ENCODE results near the gene TP53I11.

TP53I11 gene

DNA sequence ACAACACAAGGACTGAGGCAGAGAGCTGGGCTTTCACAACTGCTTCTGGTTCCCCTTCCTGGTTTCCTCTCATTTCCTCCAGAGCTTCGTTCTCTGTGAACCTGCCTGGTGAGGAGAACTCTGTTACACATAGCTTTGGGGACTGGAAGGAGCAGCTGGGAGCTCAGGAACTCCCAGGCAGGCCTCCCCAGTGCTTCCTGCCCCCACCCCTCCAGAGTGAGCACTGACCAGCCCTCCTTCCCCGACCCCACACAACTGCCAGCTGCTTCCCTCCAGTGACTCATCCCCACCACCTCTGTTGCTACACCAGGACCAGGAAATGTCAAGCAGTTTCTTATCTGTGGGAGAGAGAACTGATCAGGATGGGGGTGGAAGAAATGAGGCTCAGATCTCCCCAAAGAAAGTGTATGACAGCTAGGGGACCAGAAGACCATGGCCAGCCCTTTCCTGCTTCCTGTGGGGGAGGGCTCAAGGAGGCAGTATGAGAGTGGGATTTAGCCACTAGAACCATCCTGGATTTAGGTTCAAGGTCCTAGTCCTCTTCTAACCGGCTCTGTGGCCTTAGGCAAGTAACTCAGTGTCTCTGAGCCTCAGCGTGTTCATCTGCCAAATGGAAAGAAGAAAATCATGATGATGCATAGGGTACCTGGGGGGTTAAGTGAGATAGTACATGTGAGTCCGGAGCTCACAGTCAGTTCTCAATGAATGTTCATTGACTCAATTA lies 4.5 kb upstream of the TP53I11 start:
- DNase-seq = no peak

DNA sequence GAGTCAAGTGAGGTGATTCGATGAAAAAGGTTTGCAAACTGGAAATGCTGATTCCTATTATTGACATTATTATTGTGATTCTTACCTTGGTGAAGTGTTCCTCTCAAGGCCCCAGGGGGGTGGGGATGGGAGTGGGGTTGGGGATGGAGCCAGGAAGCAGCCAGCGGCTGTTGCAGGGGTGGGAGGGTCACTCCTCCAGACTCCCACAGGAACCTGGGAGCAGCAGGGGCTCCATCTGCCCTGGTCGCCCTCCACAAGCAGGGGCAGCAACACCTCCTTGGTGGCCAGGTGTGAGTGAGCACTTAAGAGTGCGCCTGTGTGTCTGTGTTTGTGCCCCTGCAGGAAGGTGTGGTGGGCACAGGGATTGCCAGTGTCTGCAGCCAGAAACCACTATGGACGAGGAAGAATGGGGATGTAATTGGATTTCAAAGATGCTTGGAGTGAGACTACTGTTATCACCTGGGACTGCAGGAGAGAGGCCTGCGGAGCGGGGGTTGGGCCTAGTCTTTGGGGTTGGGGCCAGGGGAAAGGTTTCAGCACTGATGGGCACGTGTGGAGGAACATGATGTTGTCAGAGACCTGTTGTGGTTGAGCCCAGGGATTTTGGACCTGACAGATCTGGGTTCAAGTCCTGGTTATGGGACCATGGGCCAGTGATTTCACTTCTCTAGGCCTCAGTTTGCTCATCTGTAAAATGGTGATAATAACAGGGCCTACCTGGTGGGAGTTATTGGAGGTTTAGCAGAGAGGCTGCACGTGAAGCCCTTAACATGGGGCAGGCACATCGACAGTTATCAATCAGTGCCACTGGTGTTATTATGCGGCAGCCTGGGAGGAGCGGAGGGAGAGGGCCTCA lies 3.6 kb upstream of the TP53I11 start:
- no peak for DNase-seq

DNA sequence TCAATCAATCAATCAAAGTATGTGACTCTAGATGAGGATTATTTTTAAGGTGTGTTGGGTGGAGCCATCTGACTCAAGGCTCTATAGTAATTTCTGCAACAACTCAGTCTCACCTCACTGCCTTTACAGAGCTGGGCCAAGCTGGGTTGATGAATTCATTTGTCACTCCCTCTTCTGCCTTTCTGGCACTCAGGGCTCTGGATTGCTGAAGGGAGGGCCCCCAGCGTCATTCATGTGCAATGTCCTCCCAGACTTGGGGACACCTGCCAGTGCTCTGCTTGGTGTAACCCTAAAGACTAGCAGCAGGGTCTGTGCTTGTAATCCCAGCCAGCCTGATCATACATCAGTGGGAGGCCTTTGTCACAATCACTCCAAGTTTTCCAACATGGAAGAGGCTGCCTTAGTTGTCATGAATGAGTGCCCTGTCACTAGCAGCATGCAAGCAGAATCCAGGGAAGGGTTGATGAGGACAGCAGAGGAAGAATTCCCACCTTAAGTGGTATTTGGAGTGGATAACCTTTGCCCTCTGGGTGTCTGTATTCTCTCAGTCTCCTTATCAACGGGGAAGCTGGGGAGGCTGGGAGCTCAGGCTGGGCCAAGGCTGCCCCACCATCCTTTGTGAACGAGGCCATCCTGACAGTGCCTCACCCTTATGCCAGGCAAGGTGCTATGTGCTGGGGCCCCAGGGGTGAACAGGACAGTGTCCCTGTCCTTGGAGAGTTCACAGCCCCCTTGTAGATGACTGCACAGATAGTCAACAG lies 2.0 kb upstream of the TP53I11 start:
- no peak for DNase-seq

DNA sequence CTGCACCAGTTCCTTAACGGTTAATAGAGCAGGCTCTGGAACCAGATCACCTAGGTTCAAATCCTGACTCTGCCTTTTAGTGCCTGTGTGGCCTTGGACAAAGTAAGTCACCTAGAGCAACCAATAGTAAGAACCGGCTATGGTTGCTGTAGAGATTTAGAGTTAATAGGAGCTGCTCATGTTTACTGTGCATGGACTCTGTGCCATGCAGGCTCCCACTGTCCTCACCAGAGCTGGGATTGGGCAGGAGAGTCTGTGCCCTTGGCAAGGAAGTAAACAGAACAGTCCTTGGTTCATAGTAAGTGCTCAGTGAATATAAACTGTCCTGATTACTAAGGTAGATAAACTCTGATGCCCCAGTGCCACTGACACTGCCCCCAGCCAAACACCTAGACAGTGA lies 1.4 kb upstream of the TP53I11 start:
- DNase-seq = no peak

DNA sequence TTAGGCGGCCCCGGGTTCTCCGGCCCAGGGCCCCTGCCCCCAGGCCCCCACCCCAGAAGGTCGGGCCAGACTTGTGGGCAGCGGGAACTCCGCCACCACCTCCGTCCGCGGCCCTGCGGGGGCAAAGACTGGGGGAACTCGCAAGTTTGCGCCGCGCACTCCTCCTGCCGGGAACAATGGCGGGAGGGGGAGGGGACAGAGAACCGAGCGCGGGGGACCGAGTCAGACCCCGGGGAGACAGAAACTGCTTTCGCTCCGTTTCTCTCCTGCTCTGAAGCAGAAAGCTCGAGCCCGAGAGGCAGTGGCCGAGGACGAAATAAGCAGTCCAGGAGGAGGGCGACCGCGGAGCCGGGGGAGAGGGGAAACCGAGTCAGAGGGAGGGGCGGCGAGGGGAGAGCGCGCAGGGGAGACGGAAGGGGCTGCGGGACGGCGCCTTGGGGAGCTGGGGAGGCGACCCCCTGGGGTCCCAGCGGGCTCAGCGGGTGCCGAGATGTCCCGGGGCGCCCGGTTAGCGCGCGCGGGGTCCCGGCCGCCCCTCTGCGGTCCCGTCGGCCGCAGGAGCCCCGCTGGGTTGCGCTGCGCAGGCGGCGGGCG lies 555 bp downstream of the TP53I11 start:
- no peak for DNase-seq

DNA sequence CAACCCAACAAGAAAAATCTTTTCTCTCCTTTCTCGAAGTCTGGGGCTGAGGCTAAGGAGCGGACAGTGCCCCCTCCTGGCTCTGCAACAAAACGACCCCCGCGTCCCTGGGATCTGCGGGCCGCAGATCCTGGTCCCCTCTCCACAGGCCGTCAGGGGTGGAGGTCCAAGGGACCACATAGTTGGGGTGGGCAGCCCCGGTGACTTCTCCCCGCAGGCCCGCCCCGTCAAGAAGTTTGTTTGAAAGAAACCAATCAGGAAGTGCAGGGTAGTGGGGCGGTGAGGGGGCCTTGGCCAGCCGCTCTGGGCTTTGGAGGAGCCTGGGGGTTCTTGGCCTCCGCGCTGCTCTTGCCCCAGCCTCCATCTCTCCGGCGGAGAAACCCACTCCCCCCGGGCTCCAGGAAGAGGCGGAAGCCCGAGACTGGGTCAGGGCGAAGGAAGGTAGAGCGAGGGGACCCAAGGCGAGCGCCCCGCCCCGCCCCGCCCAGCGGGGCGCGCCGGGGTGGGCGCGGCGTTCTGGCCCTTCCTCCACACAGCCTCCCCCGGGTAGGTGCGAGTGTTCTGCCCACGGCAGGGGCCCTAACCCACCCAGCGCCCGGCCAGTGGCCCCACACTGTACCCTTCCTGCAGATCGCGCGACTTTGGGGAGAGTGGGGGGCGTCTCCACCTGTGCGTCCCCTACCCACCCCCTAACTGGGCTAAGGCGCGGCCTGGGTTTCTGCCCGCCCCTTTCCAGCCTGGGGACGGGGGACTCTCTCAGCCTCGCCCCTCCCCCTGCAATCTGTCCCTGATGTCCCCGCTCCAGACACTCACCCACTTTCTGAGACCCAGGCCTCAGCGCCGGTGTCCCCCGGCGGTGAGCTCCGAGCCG lies 1.3 kb downstream of the TP53I11 start:
- DNase-seq = no peak

DNA sequence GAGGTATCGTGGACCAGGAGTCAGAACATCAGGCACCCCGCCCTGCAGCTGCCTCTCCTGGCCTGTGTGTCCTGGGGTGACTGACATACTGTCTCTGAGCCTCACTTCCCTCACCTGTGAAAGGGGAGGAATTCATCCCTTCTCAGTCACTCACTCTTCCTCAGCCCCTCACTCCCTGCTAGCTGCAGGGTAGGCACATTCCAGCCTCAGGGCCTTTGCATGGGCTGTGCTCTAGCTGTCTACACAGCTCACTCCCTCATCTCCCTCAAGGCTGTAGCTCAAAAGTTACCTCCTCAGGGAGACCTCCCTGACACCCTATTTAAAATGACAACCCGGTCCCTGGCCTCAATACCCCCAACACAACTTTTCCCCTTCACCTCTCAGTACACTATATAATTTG lies 2.5 kb downstream of the TP53I11 start:
- no peak for DNase-seq

DNA sequence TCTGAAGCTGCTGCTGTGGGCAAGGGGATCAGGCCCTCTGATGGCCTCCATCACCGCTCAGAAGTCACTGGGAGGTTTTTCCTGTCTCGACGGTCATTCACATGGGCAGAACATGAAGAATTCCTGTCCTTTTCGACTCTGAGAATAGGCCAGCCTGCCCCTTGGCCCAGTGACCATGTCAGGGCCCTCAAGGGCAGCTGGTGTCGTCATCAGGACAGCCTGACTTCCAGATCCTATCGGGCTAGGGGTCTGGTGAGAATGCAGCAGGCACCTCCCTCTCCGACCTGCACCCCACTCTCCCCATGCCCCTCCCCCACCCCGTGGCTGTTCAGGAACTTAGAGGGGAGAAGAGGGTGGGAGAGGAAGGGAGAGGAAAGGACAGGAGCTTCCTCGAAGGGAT lies 3.6 kb downstream of the TP53I11 start:
- DNase-seq = no peak

DNA sequence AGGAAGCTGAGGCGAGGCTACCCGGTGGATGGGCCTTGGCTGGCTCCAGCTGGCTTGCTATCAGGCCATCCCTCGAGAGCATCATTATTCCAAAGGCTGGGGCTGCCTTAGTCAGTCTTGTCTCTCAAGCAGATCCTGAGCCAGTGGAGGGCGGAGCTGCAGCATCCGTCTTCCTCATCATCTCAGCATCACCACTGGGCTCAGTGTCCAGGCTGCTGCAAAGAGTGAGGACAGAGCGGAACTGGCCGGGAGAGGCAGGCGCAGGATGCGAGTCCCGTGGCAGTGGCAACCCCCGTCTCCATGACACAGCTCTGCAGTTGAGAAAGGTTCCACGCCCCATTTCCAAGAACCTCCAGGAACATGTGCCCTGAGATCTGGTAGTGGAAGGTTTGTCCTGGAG lies 4.4 kb downstream of the TP53I11 start:
- no peak for DNase-seq

DNA sequence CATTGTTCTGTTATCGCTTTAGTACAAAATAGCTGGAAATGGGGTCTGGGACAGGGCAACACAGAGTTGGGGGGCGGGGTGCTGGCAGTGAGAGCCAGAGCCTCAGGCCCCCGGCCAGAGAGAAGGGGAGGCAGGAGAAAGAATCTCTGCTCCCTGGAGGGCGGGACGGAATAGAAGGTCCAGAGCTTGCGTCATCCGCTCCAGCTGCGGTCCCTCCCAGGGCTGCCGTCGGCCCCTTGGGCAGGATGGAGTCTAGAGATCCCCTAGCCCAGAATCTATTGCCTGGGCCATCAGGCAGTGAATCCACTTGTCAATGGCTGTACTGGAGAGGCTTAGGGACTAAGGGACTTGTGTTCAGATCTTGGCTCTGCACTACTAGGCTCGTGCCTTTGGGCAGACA lies 5.0 kb downstream of the TP53I11 start:
- no peak for DNase-seq

DNA sequence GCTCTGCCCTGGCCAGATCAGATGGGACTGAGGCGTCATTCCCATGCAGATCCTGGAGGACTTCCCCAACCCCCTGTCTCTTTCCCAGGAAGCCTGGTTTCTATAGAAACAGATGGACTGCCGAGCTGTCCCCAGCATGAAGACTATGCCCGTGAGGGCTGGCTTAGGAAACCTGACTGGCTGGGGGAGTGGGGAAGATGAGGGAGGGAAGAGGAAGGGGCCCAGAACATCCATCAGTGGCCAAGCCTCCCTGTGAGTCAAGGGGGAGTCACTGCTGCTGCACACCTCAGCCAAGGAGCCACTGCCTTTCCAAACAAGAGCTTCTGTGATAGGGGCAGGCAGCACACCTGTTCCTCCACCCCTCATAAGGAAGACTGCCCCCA lies 5.8 kb downstream of the TP53I11 start:
- no peak for DNase-seq

DNA sequence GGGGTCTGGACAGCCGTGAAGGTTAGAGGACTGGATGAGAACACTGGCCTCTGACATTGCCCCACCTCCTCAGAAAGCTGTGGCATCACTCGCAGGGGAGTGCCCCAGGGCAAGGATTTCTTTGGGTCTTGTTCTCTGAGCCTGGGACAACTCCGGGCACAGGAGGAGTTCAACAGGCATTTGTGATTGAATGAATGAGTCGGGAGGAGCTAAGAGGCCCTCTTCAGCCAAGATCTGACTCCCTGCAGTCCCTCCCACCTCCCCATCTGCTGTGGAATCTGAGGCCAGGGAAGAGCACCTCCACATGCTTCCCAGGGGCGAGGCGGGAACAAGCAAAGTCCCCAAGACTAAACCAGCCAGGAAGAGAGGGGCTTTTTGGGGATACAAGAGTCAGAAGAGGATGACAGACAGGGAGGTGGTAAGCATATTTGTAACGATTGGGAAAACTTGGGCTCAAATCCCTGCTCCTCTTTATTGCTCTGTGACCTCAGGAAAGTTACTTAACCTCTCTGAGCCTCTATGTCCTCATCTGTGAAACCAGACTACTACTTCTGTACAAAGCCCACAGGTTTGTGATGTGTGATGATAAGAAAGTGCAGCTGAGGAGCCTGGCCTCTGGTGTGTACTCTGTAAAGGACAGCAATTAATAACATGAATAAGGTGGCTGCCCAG lies 6.4 kb downstream of the TP53I11 start:
- no peak for DNase-seq

DNA sequence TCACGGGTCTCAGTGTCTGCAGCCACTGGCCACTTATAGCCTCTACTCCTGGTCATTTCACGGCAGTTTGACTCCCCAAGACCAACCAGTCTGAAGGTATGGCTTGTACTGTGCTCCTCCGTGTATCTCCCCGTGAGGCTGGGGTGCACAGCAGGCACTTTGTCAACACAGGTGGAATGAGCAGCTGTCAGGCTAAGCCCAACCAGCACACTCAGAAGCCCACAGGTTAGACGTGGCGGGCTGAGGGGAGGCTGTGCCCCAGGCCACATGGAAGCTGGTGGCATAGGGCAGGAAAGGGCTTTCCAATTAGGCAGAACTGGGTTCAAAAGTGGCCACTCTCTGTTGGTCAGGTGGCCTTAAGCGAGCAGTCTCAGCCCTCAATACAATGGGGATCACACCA lies 7.0 kb downstream of the TP53I11 start:
- no peak for DNase-seq

DNA sequence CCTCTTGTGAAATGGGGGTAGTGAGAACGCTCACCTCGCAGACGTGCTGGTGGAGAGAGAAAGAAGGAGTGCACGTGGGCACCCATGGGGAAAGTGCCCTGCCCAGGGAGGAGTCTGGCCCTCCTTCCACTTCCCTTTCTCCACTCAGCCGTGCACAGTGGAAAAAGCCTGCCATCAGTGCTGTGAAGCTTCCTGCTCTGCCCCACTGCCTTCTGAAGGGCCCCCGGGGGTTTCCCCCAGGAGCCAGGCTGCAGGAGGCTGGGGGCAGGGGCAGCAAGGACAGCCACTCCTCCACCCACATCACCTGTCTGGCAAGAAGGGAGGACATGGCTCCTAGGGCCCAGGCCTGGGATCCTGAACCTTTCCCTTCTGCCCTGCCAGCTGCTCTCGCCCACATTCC lies 7.6 kb downstream of the TP53I11 start:
- DNase-seq = no peak

DNA sequence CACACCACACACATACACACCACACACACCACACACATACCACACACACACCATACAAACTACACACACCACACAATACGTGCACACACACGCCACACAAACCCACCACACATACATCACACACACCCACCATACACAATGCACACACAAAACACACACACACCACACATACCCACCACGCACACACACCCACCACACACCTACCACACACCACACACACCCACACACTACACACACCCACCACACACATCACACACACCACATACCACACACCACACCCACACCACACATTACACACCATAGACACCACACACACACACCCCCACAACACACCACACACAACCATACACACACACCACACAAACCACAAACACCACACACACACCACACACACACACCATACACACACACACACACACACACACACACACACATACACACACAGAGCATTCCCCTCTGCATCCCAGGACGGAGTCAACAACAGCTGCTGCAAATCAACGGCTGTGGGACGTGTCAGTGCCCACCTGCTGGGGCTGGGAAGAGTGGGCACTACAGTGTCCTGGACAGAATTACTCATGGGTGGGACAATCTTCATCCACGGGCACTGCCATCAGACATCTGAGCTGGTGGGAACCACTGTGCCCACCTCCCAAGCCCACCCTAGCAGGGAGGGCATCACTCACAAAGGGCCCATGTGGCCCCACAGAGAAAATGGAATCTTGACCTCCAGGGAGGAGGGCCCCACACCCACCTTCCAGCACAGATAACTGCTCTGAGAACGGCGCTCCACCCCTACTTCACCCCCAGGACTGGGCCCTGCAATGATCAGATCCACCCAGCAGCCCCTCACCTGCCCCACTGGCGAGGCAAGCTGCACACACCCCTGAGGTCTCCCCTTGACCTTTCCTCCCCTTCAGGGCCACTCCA lies 8.4 kb downstream of the TP53I11 start:
- no peak for DNase-seq

DNA sequence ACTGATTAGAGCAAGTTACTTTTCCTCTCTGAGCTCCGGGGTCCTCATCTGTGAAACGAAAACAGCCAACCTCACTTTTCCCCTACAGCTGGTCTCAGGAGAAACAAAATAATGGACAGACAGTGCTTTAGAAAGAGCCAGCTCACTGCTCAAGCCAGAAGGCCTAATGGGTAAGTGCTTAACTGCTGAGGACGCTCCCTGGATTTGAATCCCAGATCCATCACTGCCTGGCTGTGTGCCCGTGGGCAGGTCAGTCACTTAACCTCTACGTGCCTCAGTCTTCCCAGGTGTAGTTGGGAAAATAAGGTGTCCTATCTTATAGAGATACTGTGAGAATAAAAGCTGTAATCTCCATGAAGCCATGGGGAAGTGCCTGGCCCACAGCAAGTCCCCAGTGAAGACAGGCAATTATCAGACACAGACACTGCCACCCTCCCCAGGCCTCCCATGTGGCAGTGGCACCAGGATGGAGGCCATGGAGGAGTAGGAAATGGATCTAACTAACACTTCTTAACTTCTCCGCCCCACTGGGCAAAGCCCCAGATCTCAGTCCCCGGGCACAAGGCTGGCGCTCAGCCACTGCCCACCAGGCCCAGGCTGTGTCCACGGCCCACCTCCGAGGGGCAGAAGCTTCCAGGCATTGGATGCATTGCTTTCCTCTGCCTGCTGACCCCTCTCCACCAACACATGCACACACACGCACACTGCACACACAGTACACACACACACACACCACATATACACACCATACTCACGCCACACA lies 9.2 kb downstream of the TP53I11 start:
- no peak for DNase-seq

DNA sequence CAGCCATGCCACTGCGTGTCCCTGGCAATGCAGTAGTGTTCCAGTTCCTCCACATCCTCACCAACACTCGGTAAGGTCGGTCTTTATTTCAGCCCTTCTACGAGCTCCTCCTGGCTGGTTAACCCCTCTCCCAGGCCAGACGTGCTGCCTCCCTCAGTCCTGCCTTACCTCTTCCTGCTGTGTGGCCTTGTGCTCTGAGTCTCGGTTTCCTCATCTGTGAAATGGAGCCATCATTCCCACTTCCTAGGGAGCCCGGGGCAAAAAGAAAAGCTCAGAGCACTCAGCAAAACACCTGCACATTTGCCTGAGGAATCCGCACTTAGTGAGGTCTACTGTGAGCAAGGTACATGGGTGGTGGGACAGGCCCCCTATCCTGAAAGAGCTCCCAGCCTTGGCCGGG lies 9.8 kb downstream of the TP53I11 start:
- no peak for DNase-seq

DNA sequence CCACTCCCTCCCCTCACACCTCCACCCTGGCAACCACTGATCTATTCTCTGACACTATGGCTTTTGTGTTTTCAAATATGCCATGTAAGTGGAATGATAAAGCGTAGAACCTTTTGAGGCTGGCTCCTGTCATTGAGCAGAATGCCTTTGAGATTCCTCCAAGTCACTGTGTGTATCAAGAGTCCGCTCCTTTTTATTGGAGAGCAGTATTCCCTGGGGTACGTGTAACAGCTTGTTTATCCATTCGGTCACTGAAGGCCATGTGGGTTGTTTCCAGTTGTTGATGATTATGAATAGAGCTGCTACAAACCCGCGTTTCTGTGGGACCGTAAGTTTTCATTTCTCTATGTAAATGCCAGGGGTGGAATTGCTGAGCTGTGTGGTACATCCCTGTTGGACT lies 10.3 kb downstream of the TP53I11 start:
- no peak for DNase-seq

DNA sequence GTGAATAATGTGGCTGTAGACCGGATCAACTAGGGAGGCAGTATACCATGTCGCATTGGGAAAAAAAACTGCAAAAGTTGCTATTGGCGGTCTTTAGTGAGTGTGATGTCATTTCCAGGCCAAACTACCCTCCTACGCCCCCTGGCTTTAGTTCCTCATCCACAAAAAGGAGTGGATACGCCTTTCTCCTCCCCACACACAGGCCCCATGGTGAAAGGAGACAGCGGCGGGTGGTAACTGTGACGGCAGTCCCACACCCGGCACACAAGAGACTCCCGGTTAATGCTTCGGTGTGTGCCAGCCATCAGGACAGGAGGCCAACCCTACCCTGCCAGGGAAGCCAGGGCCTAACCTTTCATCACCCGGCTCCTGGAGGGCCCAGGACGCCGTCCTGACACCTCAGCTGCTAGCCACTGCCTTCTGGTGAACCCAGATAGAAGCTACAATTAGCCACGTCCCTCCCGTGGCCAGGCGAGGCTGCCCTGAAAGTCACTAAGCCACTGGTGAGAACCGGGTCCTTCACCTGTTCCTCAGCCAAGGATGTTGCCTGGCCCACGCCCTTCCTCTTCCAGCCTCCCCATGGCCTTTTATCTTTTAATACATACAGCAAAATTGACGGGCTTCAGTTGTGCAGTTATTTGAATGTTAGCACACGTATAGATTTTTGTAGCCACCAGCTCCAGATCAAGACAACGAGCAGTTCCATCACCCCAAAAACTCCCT lies 10.8 kb downstream of the TP53I11 start:
- DNase-seq = no peak

Data from NCI-H526 treated with DMSO at 0.1 percent for 48 hours (cell line).